GM21786 (cell line): ENCODE measurements around the gene NR5A1.

Experiments used
- ATAC-seq: cut with Tn5 transposase; IDR thresholded peaks from one replicate; pipeline ENCODE4 v1.9.1; 2021; ENCODE audit not compliant: unreplicated experiment

The NR5A1 gene

GRCh38 chr9:124444166-124444565 is 63.0 kb downstream of the NR5A1 start:
- ATAC-seq = no peak

GRCh38 chr9:124443625-124444024 is 63.6 kb downstream of the NR5A1 start:
- ATAC-seq = no peak

- no peak for ATAC-seq
Observed at GRCh38 chr9:124442826-124443225, 64.4 kb downstream of the NR5A1 start.

GRCh38 chr9:124442379-124442778 is 64.8 kb downstream of the NR5A1 start:
- no peak for ATAC-seq

GRCh38 chr9:124441291-124441690 is 65.9 kb downstream of the NR5A1 start:
- ATAC-seq = no peak

GRCh38 chr9:124440786-124441185 is 66.4 kb downstream of the NR5A1 start:
- ATAC-seq = no peak

GRCh38 chr9:124439686-124440243 is 67.4 kb downstream of the NR5A1 start:
- ATAC-seq = no peak

- no peak for ATAC-seq
Observed at GRCh38 chr9:124439086-124439485, 68.1 kb downstream of the NR5A1 start.

- ATAC-seq = no peak
Observed at GRCh38 chr9:124438091-124438490, 69.1 kb downstream of the NR5A1 start.

- ATAC-seq = no peak
Observed at GRCh38 chr9:124437086-124437485, 70.1 kb downstream of the NR5A1 start.

GRCh38 chr9:124436320-124436719 is 70.9 kb downstream of the NR5A1 start:
- no peak for ATAC-seq
